GM21529 (cell line): ENCODE measurements around the gene TAGLN2.
"Not testable (repeated sequence)": the region's sequence is repeated elsewhere in the genome, so short reads cannot be mapped to it uniquely, and the experiment has no call there.

Experiments used
- ATAC-seq: cut with Tn5 transposase; IDR thresholded peaks from one replicate; pipeline ENCODE4 v1.9.1; 2021; ENCODE audit not compliant: unreplicated experiment

The TAGLN2 gene

DNA sequence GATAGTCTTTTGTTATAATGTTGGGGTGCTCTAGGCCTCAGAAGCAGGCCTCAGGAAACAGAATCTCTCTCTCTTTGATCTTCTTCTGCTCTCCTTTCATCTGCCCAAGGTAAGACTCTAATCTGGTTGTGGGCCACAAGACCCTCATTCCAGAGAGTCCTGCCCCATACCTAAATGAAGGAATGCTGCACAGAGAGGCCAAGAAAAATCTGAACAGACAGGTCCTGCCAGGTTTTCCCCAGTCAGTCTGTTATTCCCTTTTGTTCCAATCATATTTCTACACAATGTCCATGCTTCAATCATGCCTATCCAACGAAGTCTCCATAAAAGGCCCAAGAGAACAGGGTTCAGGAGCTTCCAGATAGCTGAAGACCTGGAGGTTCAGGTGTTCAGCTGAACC lies 18.3 kb downstream of the TAGLN2 start:
- no peak for ATAC-seq

GRCh38 chr1:159904036-159904435 lies 21.3 kb downstream of the TAGLN2 start:
- not testable (repeated sequence) for ATAC-seq

- ATAC-seq: no peak
Measured at GRCh38 chr1:159902541-159902940, 22.8 kb downstream of the TAGLN2 start.

DNA sequence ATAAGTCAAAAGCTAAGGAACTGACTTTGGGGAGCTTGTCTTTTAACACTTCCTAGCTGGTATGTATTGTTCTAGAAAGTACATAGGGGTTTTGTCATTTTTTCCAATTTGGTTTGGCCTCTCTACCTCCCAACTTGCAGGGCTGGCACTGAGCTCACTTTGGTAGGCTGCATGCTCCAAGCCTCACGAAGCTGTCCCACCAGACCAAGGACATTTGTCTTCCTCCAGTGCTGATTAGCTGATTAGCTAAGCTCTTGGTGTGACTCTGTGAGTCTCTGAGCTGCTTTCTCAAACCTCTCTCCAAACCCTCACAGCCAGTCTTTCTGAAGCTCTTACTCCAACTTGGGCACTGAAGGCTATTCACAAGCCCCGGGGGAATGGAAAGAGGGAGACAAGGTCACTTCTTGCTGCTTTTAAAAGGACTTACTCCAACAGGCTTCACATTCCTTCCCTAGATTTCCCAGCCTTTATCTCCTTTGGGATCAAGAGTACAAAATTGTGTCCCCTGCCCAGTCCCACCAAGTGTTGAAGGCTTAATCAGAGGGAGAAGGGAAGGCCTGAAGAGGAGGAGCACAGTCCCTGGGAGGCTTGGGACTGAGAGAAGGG lies 24.4 kb downstream of the TAGLN2 start:
- no peak for ATAC-seq

- no peak for ATAC-seq
Measured at GRCh38 chr1:159900086-159900680, 25.1 kb downstream of the TAGLN2 start, which contains the start of gene CFAP45. Gene CFAP45 (minus strand): TSS chr1:159900165. CDS start chr1:159900098, 67 bp downstream.

DNA sequence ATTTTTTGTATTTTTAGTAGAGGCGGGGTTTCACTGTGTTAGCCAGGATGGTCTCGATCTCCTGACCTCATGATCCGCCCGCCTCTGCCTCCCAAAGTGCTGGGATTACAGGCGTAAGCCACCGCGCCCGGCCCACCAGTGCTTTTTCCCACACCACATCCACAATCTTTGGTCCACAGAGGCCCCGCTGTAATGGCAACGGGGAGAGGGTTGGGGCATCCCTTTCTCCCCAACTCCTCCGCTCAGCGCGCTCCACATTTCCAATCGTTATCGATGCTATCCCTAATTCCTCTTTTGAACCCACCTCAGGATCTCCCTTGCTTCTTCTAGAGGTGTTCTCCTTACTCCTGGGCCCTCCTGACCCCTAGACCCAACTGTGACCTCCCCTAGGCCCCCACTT lies 25.7 kb downstream of the TAGLN2 start:
- not testable (repeated sequence) for ATAC-seq

- ATAC-seq: no peak
Measured at GRCh38 chr1:159898527-159898926, 26.8 kb downstream of the TAGLN2 start.

DNA sequence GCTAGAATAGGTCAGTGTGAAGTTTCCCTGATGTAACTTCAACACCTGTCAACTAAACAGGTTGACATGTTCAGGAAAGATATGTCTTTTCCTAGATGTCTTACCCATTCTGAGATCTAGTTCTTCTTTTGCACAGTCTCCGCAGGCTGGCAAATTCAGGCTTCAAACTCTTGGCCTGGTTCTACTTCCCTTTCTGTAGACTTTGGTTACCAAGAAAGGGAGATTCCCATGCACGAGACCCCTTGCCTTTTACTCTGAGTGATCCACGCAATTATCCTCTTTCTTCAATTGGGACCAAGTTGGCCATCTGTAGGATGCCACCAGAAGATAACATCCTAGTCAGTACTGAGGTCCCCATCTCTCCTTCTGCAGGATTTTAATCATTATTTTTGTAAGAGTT lies 27.3 kb downstream of the TAGLN2 start:
- no peak for ATAC-seq

GRCh38 chr1:159896546-159896930 lies 28.8 kb downstream of the TAGLN2 start:
- ATAC-seq: no peak

DNA sequence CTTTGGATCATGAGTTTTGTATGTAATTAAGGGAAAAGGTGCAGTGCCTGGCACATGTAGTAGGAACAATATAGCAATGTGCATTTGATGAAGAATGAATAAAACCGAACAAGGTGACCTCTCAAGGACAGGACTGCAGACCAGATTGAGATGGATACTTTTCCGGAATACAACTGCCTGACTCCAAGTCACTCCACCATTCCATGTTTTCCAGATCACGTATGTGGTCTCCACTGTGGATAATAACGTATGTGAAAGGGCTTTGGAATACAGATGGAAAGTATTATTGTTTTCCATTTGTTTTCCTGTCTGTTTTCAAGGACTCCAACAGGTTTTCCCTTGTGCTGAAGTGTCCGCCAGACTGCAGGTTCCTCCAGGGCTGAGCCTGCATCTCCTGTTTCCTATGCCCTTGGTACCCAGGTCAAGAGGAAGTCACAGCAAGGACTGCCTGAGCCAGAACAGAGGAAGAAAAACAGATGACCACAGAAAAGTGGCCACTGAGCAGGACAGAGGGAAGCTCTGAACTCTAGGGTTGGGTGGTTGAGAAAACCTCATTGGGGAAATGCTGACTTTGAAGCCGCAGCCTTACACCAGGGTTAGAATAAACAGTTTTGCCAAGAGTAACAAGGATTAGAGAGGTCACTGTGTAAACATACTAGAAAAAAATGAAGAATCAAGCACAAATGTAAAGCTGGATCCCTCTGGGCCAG lies 29.3 kb downstream of the TAGLN2 start:
- no peak for ATAC-seq

DNA sequence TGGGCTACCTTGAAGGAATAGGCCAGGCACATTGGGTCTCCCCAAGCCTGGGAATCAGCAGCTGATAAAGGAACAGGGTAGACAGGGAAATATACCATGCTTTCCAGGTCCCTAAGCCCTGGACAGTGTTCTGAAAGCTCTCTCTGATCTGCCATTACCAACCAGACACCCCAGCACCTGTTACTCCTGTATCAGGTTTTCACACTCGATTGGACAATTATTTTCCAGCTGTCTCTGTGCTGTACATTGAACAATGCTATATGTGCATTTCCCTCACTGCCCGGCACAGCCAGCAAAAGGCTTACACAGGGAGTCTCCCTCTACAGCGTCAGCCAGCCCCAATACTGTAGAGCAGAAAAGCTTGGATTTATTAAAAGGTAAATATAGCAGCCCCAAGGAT lies 30.0 kb downstream of the TAGLN2 start:
- no peak for ATAC-seq

DNA sequence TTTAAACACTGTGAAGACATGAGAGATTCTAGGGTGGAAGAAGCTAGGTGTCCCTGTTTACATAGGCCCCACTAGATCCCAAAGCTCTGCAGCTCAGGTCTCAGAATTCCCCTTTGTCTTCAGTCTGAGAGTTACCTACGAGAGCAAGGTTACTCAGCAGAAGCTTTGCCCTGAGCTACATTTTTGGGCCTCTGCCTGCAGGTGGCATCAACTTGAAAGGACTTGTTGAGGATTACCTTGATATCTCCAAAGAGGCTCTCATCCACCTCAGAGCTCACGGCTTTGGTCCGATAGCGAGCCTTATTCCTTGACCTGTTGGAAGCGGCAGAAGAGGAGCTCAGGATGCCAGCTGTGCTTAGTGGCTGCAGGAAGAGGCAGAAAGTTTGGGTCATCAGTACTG lies 32.4 kb downstream of the TAGLN2 start:
- no peak for ATAC-seq

DNA sequence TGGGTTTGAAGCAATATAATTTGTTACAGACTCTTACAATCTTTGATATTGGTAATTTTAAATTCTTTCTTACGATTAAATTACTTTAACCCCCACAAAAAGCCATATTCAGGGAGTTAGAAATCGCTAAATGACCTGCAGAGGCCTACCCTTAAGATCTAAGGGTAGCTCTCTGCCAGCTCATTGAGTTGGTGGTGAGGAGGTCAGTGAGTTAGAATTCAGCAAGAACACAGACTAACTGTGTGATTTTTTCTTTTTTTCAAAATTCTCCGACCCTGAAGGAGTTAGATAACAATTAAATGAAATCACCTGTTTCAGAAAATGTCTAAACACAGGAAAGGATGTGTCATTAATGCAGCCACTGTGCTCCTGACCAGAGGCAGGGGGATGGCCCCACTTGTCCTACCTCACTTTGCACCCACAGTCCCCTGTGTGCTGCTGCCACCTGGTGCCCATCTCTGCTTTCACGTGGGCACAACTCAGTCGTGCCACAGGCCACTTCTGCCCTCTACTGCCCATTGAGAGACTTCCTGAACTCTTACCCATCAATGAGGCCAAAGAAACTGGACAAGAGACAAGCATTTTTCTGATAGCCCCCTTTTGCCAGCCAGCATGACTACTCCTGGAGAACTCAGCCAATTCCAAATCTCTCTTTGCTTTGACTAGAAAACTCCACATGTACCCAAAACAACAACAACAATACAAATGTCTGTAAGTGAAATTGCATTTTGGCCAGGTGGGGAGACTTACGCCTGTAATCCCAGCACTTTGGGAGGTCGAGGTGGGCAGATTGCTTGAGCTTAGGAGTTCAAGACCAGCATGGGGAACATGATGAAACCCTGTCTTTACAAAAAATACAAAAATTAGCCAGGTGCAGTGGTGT lies 33.8 kb downstream of the TAGLN2 start:
- peak; percentile 63 for ATAC-seq

DNA sequence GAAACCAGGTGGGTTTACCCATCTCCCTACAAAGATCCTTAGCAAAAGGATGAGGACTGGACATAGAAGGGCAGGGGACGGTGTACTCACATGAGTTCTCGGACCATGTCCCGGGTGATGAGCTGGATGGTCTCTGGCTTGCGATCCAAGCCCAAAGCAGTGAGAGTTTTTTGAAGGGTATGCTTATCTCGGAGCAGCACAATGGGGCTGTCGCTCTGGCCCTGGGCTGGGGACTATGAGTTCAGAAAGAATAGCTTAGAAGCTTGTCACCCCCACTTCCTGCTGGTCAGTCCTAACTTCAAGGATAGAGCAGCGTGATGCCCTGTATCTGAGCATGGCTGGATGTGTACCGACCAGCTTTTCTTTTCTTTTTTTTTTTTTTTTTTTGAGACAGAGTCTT lies 34.9 kb downstream of the TAGLN2 start:
- no peak for ATAC-seq

DNA sequence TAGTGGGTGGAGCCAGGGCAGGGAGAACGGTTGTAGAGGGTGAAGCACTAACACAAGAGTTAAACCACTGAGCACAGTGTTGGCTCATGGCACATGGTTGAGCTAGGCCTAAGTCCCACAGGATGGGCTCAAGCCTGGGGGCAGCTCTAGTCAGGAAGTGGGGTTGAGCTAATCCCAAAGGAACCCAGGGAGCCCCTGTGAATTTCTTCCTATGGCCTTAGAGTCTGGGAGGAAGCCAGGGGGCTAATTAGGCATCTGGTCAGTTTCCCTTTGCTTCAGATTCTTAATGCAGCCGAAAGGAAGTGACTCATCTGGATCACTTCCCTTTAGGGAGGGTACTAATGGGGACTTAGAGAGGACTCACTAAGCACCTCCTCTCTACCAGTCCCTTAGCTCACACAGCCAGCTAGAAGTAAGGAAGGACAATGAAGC lies 35.5 kb downstream of the TAGLN2 start:
- ATAC-seq: peak; percentile 94

DNA sequence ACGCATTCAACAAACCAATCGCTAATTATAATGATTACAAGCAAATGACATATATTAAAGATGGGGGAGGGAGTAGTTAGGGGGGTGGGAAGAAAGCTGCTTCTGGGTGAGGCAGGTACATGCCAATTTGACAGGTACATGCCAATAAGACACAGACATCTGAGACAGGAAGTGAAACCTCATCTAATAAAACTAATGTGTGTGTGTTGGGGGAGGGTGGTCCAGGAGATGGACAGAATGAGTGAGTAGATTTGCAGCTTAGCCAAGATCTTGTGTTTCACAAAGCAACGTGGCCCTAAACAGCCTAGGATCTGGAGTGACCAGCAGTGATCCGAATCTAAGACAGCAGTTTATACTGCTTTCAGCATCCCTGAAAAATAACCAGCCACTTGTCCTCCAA lies 36.1 kb downstream of the TAGLN2 start:
- ATAC-seq: no peak

- no peak for ATAC-seq
Measured at GRCh38 chr1:159884296-159884695, 41.0 kb downstream of the TAGLN2 start.

GRCh38 chr1:159883134-159883533 lies 42.2 kb downstream of the TAGLN2 start:
- ATAC-seq: no peak

DNA sequence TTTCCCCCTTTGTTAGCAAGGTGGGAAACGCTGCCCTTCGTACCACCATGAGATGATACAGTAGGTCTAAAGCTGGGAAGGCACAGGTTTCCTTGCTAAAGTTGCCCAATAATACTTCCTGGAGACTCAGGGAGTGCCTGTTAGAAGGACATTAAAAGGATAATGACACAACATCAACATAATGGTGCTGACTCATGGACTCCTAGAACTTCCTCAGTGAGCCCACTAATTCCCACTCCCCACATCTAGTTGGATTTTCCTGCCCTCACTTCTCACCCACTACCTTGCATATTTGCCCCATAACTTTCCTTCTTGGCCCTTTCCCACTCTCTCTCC lies 42.8 kb downstream of the TAGLN2 start:
- ATAC-seq: no peak

DNA sequence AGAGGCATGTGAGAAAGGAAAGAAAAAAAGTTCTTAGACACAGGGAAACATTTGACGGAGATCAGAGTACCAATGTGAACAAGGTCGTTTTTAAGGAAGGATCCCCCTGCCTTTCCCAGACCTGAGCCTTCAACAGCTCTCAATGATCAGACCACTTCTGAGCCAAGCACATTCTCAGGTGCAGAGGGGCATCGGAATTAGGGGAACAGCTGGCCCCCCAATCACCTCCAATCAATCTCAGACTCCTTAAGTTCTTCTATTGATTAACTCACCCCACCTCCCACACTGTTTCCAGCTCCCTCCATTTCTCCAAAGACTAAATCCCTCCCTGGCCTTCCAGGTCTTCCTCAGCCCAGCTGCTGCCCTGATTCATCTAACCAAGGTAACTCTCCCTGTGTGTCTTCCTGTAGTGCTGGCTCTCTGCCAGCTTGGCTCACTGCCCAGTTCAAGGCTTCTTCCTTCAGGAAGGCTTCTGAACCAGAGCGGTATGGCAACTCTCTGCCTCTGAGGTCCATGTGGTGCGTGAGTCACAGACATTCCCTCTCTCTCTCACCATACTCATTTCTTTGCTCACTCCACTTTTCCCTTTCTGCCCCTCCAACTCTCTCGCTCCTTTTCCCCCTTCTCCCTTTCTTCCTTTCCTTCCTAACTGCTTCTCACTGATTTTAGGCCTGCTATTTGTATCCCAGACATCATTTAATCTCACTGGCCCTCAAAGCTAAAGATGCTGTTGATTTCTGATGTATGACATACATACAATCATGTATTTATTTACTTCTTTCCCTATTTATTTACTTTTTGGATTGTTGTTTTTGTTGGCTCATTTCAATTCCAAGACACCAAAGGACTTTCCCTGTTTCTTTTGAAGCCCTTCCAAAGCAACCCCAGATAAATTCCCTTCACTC lies 43.4 kb downstream of the TAGLN2 start:
- ATAC-seq: no peak
